Measurements from ENCODE around the gene TTC12.

GRCh38 chr11:113365895-113366294, 51.5 kb downstream of the TTC12 start:
- TF ChIP-seq CTCF (IDR thresholded peaks at IDR 0.05; ENCODE audit: low read length) (no peak), EZH2 (optimal IDR thresholded peaks at IDR 0.05; ENCODE audit: low read depth, low read length) (no peak), EZH2phosphoT487 (IDR thresholded peaks at IDR 0.05; ENCODE audit: low read length) (no peak)
